Aorta (tissue), 5 donors: ENCODE results near the gene TSACC. TPM values are rescaled to one million over a fixed set of nuclear protein-coding genes. Genes with fewer than 3 reads are reported as not detected.

Experiments
- ATAC-seq: fragments of 200-7000 bp; cut with Tn5 transposase; one replicate; pipeline ENCODE4 v1.9.1; 2022; ENCODE audit warnings: moderate library complexity; ENCODE audit not compliant: low FRiP score
- DNase-seq, 2 donors: peaks; one replicate each; pipeline ENCODE4 v3.0.0-alpha.2; 2020
- H3K27ac ChIP-seq, 2 donors: one replicate each; pipeline ENCODE4 v1.5.1; 2013; ENCODE audit warnings: low read length in 2 of 2, mild to moderate bottlenecking in 2 of 2, moderate library complexity in 2 of 2, control low read depth in 1 of 2, inconsistent platforms in 1 of 2, low read depth in 1 of 2
- H3K27me3 ChIP-seq, 2 donors: one replicate each; pipeline ENCODE4 v1.6.1; 2013; ENCODE audit warnings: control low read depth in 1 of 2, low read length in 1 of 2, mild to moderate bottlenecking in 1 of 2, moderate library complexity in 1 of 2; ENCODE audit not compliant: insufficient read depth in 2 of 2, control insufficient read depth in 1 of 2
- H3K36me3 ChIP-seq, 2 donors: one replicate each; pipeline ENCODE4 v1.6.1; 2013; ENCODE audit warnings: control low read depth in 1 of 2, low read length in 1 of 2, mild to moderate bottlenecking in 1 of 2; ENCODE audit not compliant: insufficient read depth in 2 of 2, control insufficient read depth in 1 of 2
- H3K4me1 ChIP-seq, 2 donors: one replicate each; pipeline ENCODE4 v1.6.1; 2013; ENCODE audit warnings: low read length in 2 of 2, control low read depth in 1 of 2, mild to moderate bottlenecking in 1 of 2, moderate library complexity in 1 of 2; ENCODE audit not compliant: insufficient read depth in 2 of 2, control insufficient read depth in 1 of 2
- H3K4me3 ChIP-seq, 2 donors: one replicate each; pipeline ENCODE4 v1.5.1; 2013; ENCODE audit warnings: low read length in 2 of 2, control low read depth in 1 of 2, mild to moderate bottlenecking in 1 of 2
- H3K9me3 ChIP-seq: one replicate; pipeline ENCODE4 v1.6.1; 2013; ENCODE audit warnings: mild to moderate bottlenecking, low read length; ENCODE audit not compliant: control insufficient read depth
- WGBS, 2 donors: extraction: QIAGEN DNeasy Blood & Tissue Kit; methylation state at CpG; one replicate each; pipeline ENCODE4 v1.1.7; 2013; 5-methylcytosine and 5-hydroxymethylcytosine counted together
- intact Hi-C, 2 donors: fragments of 100-400 bp; cut with DNase I; formaldehyde crosslinking; loops; one replicate each; pipeline versions ENCODE4 v1.14.2 to v1.15.0; 2022
- polyA plus RNA-seq, 2 donors: library from polyadenylated mRNA; stranded (reverse); fragments of 200-250 nt; gene quantifications; one replicate each; pipeline ENCODE4 v1.2.3, GENCODE V29; 2013
- total RNA-seq, 2 donors: library from RNA; stranded (reverse); fragmentation: NEBNext Ultra II Directional; extraction: Animal tissue kit (Norgen Biotek cat#: 25700); gene quantifications; one replicate each; pipeline ENCODE4 v1.2.1, GENCODE V29; 2021
- donor health status: healthy with polysubstance abuse.
- donor health status: Bipolar disorder and iron deficiency.
- donor health status: DM: no; HTN: no; CAD: no.
- donor health status: DM: no; HTN: no; CAD: no.
- donor health status: DM: yes; HTN: yes; CAD: no.

The TSACC gene
- total and polyA plus RNA-seq, 4 donors = not detected

DNA sequence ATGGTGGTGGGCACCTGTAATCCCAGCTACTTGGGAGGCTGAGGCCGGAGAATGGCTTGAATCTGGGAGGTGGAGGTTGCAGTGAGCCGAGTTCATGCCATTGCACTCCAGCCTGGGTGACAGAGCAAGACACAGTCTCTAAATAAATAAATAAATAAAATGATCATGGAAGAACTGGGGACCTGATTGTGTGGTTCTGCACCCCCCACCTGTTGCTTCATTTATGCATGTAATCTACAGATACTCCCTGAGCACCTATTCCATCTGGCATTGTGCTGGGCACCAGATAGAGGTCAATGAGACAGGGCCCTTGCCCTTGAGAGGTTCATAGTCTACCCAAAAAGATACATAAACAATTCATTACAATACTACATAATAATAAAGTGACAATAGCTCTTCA lies 19.7 kb downstream of the TSACC start:
- no peak overlapping the region for H3K27ac ChIP-seq
- no peak overlapping the region for H3K4me3 ChIP-seq
- intact Hi-C loops = no loop called here
- no peak for ATAC-seq
- no peaks in the 10 kb centered on the region for H3K9me3 ChIP-seq
- H3K27me3 ChIP-seq = no peaks in the 10 kb centered on the region
- no peaks in the 10 kb centered on the region for H3K4me1 ChIP-seq
- DNase-seq = no peak
- WGBS, 2 donors = 95 to 98% methylated on average over 2 of the region's 2 CpGs
- no peaks in the 10 kb centered on the region for H3K36me3 ChIP-seq

DNA sequence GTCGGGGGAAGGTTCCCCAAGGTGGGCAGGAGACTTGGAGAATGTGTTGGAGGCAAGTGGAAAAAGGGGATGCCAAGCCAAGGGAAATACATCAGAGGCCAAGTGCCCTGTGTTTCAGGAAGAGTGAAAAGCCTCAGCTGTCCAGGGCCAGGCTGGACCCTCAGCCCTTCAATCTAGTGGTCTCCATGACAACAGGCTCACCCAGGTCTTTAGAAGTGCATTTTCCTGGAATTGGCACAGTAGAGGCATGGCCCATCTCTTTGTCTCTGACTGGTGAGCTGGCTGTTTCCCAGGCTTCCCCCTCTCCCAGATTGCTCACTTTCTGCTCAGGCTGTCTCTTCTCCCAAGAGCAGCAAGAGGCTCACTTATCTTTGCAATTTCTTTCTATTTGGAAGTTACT lies 20.3 kb downstream of the TSACC start:
- no peaks in the 10 kb centered on the region for H3K9me3 ChIP-seq
- H3K27ac ChIP-seq = no peak overlapping the region
- DNase-seq (no peak), ATAC-seq (no peak)
- H3K4me1 ChIP-seq = no peaks in the 10 kb centered on the region
- 36 to 41% methylated on average over 1 of the region's 1 CpG for WGBS, 2 donors
- no peak overlapping the region for H3K4me3 ChIP-seq
- no peaks in the 10 kb centered on the region for H3K36me3 ChIP-seq
- intact Hi-C loops = no loop called here
- no peaks in the 10 kb centered on the region for H3K27me3 ChIP-seq

DNA sequence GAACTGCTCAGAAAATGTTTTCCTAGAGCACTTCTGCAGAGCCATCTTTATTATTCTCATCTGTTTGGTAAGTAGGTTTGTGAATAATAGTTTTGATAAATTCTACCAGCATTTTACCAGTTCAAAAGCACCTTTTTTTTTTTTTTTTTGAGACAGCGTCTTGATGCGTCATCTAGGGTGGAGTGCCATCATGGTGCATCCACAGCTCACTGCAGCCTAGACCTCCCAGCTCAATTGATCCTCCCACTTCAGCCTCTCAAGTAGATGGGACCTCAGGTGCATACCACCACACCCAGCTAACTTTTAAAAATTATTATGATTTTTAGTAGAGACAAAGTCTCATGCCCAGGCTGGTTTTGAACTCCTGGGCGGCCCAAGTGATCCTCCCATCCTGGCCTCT lies 20.9 kb downstream of the TSACC start:
- 92 to 97% methylated on average over 3 of the region's 3 CpGs for WGBS, 2 donors
- H3K36me3 ChIP-seq = no peaks in the 10 kb centered on the region
- intact Hi-C loops = no loop called here
- H3K4me3 ChIP-seq = no peak overlapping the region
- H3K27me3 ChIP-seq = no peaks in the 10 kb centered on the region
- DNase-seq (no peak), ATAC-seq (no peak)
- no peaks in the 10 kb centered on the region for H3K9me3 ChIP-seq
- H3K4me1 ChIP-seq = no peaks in the 10 kb centered on the region
- H3K27ac ChIP-seq = no peak overlapping the region

DNA sequence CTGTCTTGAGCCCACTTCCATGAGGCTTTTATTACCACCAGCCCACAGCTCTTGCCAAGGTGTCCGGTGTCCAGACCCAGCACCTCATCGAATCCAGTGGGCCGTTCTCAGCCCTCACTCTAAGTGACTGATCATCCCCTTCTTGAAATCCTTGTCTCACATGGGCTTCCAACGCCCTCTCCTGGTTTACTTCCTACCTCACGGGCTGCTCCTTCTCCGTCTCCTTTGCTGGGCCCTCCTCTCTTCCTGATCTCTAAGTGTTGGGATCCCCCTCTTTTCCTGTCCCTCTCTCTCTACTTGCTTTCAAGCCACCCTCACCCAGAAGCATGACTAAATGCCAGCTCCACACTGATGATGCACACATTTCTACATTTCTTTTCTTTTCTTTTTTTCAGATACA lies 21.6 kb downstream of the TSACC start:
- no peaks in the 10 kb centered on the region for H3K4me1 ChIP-seq
- no peak overlapping the region for H3K4me3 ChIP-seq
- no peak for ATAC-seq
- H3K27me3 ChIP-seq = no peaks in the 10 kb centered on the region
- H3K36me3 ChIP-seq = no peaks in the 10 kb centered on the region
- WGBS, 2 donors = 39 to 41% methylated on average over 6 of the region's 6 CpGs
- intact Hi-C loops = no loop called here
- no peak overlapping the region for H3K27ac ChIP-seq
- DNase-seq = no peak
- H3K9me3 ChIP-seq = no peaks in the 10 kb centered on the region

DNA sequence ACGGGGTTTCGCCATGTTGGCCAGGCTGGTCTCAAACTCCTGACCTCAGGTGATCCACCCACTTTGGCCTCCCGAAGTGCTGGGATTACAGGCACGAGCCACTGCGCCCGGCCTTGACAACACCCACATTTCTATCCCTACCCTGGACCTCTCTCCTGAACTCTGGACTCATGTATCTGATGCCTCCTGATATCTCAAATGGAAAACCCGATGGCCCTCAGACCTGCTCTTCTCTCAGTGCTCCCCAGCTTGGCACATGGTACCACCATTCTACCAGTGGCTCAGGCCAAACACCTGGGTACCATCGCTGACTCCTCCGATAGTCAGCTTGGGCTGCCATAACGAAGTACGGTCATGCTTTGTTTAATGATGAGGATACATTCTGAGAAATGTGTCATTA lies 22.2 kb downstream of the TSACC start:
- Histone ChIP-seq H3K4me3 (no peak overlapping the region), H3K27me3 (no peaks in the 10 kb centered on the region), H3K4me1 (no peaks in the 10 kb centered on the region), H3K9me3 (no peaks in the 10 kb centered on the region), H3K27ac (no peak overlapping the region), H3K36me3 (no peaks in the 10 kb centered on the region)
- WGBS, 2 donors = 95% methylated on average over 11 of the region's 11 CpGs
- no peak for DNase-seq
- intact Hi-C loops = no loop called here
- ATAC-seq = no peak

DNA sequence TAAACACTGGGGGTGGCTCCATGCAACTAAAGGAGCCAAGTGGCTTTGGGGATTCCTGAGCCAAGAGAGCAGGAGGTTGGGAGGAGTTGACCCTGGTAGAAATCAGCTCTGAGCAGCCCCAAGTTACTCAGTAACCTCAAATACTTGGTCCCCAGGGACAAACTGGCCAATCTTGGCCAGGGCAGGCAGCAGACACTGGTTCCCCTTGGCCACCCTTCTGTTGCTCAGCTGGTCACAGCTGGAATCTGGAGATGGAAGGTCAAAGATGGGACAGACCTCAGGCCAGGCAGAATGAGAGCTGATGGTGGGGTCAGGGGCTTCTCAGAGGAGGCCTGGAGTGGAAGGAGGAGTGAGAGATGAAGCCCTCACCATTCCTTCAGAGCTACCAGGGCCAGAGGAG lies 27.4 kb downstream of the TSACC start:
- no peaks in the 10 kb centered on the region for H3K36me3 ChIP-seq
- H3K4me1 ChIP-seq = no peaks in the 10 kb centered on the region
- DNase-seq (no peak), ATAC-seq (no peak)
- H3K27ac ChIP-seq = no peak overlapping the region
- H3K27me3 ChIP-seq = no peaks in the 10 kb centered on the region
- no peak overlapping the region for H3K4me3 ChIP-seq
- intact Hi-C loops = no loop called here
- H3K9me3 ChIP-seq = no peaks in the 10 kb centered on the region

DNA sequence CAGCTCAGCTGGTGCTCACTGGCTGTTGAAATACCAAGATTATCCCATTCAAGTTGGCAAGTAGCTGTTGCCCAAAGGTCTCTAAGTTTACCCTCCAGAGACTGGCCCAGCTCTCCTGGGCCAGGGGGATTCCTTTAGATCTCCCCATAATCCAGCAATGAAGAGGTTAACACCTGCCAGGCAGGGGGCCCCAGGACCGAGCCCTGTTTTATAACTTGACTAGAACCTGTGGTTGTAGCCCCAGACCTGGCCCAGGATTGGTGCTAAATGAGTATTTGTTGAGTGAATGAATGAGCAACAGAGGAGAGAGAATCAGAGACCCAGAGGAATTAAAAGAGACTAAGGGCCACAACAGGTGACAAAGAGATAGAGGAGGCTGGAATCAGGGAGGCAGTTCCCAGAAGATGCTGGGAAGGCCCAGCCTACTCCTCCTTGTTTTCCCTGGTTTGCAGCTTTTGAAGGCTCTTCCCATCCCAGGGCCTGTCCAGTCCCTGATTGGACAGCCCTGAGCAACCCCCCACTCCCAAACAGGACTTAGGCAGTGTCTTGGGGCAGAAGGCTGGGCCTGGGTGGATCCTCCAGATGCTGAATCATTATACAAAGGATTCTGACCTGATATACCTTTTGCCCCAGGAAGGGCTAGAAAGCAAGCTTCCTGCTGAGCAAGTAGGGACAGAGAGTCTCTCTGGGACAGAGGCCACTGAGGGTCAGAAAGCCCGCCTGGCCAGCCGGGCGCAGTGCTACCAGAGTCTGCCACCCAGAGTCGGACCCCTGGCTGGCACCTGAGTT lies 28.2 kb downstream of the TSACC start:
- Histone ChIP-seq H3K4me1 (no peaks in the 10 kb centered on the region), H3K27me3 (no peaks in the 10 kb centered on the region), H3K27ac (no peak overlapping the region), H3K9me3 (no peaks in the 10 kb centered on the region), H3K4me3 (no peak overlapping the region), H3K36me3 (no peaks in the 10 kb centered on the region)
- intact Hi-C loops = no loop called here
- WGBS, 2 donors = 92 to 93% methylated on average over 5 of the region's 5 CpGs
- DNase-seq = no peak
- ATAC-seq = no peak

DNA sequence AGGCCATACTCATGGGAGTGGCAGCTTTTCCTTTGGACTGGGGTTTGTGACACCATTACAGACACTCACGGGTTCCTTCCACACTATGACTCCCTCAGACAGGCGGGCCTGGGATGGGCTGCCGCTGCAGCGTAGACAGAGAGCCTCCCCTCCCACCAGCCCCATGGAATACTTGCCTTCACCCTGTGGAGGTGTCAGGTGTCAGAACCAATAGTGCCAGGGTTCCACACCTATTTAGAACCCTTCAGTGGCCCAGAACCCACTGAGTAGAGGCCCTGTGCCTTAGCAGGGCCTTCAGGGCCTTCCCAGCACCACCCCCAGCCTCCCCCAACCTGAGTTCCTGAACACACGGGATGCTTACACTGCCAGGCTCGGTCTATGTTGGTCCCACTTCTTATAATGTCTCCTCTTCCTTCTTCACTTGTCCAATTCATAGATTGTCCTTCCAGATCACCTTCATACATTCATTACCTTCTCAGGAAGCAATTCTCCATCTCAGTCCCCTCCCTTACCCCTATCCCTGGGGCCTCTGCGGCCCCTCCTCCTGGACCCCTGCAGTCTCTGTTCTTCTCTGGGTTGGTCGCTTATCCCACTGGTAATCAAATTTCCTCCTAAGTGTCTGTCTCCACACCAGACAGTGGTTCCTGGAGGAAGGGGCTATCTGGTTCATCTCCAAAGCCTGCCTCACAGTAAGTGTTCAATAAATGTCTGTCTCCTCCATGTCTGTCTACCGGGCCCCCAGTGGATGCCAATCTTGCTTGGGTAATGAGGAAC lies 29.2 kb downstream of the TSACC start:
- ATAC-seq = no peak
- no peaks in the 10 kb centered on the region for H3K36me3 ChIP-seq
- H3K27ac ChIP-seq = no peak overlapping the region
- WGBS, 2 donors = 88 to 89% methylated on average over 9 of the region's 9 CpGs
- no peak overlapping the region for H3K4me3 ChIP-seq
- no peak for DNase-seq
- H3K4me1 ChIP-seq = no peaks in the 10 kb centered on the region
- H3K9me3 ChIP-seq = no peaks in the 10 kb centered on the region
- no peaks in the 10 kb centered on the region for H3K27me3 ChIP-seq
- intact Hi-C loops = no loop called here

DNA sequence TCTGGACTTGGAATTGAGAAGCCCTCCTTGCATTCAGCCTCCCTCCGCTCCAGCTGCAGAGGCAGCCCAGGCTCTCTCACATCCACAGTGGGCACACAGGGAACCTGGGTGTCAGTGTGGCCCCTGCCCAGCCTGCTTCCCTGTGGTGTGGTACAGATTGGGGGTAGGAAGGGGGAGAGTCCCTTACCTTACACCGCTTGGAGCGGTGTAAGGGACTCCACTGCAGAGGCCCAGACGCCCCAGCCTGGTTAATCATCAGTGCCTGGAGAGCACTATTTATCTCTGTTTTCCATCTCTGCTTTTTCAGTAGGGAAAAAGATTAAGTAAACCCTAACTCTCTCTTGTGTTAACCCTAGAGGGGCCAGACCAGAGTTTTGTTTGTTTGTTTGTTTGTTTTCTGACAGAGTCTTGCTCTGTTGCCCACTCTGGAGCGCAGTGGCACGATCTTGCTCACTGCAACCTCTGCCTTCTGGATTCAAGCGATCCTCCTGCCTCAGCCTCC lies 29.9 kb downstream of the TSACC start:
- Histone ChIP-seq H3K27me3 (no peaks in the 10 kb centered on the region), H3K4me3 (no peak overlapping the region), H3K4me1 (no peaks in the 10 kb centered on the region), H3K27ac (no peak overlapping the region), H3K9me3 (no peaks in the 10 kb centered on the region), H3K36me3 (no peaks in the 10 kb centered on the region)
- DNase-seq (no peak), ATAC-seq (no peak)
- 83 to 90% methylated on average over 5 to 7 of the region's 7 CpGs for WGBS, 2 donors
- intact Hi-C loops = no loop called here
